ENCODE results near the gene EXOC6B. TPM values are rescaled to one million over a fixed set of nuclear protein-coding genes. Genes with fewer than 3 reads are reported as not detected.

Gene EXOC6B
- total and polyA plus RNA-seq, 11 donors: 18.4 to 192 (median 143) TPM

DNA sequence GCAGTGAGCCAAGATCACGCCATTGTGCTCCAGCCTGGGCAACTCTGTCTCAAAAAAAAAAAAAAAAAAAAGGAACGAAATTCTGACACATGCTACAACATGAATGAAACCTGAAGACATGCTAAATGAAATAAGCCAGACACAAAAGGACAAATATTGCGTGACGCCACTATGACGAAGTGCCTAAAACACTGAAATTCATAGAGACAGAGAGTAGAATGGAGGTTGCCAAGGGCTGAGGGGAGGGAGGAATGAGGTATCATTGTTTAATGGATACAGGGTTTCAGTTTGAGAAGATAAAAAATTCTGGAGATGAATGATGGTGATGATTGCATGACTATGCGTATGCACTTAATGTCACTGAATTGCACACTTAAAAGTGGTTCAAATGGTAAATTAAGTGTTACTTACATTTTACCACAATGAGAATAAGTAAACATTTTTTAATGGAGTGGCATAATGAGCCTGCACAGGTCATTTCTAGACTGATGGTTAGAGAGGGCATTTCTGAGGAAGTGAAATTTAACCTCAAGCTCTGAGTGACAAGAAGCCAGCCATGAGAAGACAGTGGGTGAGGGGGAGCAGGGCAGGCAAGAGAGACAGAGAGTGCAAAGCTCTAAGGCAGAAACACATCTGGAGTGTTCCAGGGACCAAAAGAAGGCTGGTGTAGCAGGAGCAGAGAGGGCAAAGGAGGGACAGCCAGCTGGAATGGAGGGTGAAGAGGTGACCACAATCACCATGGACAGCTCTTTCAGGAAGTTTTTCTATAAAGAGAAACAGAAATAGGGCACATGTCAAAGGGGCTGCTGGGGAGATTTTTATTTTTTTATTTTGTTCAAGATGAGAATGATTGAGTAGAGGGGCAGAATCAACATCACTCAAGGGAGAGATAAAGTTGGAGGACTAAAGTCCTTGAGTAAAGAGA, 20.6 kb upstream of the EXOC6B start:
- DNase-seq (no peak), ATAC-seq (no peak)
- Histone ChIP-seq H3K4me3 (no peak overlapping the region), H3K4me1 (no peaks in the 10 kb centered on the region), H3K27me3 (no peaks in the 10 kb centered on the region), H3K36me3 (no peaks in the 10 kb centered on the region), H3K27ac (no peak overlapping the region), H3K9me3 (no peaks in the 10 kb centered on the region)
- WGBS, 4 donors: 79 to 83% (median 82%) methylated on average over 6 of the region's 6 CpGs
- intact Hi-C loops (cut with DNase I): no loop called here
- no peak for TF ChIP-seq POLR2A (IDR thresholded peaks at IDR 0.05)
- no peak for TF ChIP-seq CTCF (IDR thresholded peaks at IDR 0.05)

DNA sequence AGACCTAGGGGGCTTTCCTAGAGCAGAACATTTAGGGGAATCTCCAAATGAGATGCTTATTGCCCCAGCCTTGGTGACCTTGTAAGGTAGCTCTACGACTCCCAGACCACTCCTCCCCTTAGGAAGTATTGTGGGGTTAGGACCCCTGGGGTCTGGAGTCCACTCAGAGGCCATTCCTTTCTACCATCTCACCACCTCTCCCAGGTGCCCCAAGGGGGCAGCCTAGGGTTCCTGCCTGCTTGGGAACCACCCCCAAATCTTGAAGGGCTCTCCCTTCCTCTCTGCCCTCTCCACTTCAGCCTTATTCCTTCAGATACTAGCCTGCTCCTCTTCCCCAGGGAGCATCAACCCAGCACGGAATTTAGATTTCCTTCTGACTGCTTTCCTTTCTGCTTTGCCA, 17.5 kb upstream of the EXOC6B start:
- H3K36me3 ChIP-seq: no peaks in the 10 kb centered on the region
- TF ChIP-seq POLR2A (IDR thresholded peaks at IDR 0.05): no peak
- no peak for TF ChIP-seq CTCF (IDR thresholded peaks at IDR 0.05)
- DNase-seq (no peak), ATAC-seq (no peak)
- intact Hi-C loops (cut with DNase I): no loop called here
- no peaks in the 10 kb centered on the region for H3K27me3 ChIP-seq
- 61 to 66% (median 65%) methylated on average over 2 of the region's 2 CpGs for WGBS, 4 donors
- no peak overlapping the region for H3K27ac ChIP-seq
- no peaks in the 10 kb centered on the region for H3K4me1 ChIP-seq
- H3K9me3 ChIP-seq: no peaks in the 10 kb centered on the region
- H3K4me3 ChIP-seq: no peak overlapping the region

DNA sequence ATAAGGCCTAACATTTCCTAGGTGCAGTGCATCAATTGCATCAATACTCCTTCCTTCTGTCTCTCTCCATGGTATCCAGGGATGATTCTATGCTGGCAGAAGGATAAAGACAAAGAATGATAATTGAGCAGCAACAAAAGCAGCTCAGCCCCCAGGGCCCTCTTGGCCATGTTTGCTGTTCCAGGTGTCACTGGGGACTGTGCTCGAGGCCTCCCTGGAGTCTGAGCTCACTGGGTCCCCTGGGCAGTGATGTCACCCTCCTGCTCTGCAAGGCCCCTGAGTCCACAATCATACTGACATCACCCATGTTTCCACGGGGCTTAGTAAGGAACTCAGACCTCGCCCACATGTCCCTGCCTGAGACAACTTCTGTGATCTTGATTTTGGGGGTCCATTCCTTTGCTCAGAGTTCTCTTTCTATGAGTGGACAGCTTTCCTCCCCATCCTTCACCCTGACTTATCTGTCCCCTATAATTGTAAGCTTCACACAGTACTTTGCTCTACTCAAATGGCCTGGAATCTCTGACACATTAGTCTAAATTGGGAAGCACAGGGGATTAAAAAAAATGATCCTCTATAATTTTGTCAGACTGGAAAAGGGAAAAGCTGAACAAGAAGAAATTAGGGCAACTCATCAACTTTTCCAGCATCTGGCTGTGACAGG, 15.8 kb upstream of the EXOC6B start:
- H3K4me1 ChIP-seq: no peaks in the 10 kb centered on the region
- no peak overlapping the region for H3K4me3 ChIP-seq
- peak in 1 of 4 donors; percentile 26 for ATAC-seq
- intact Hi-C loops (cut with DNase I): no loop called here
- 64 to 77% (median 70%) methylated on average over 3 of the region's 3 CpGs for WGBS, 4 donors
- no peaks in the 10 kb centered on the region for H3K36me3 ChIP-seq
- no peaks in the 10 kb centered on the region for H3K27me3 ChIP-seq
- DNase-seq: no peak
- no peak overlapping the region for H3K27ac ChIP-seq
- no peaks in the 10 kb centered on the region for H3K9me3 ChIP-seq
- TF ChIP-seq CTCF (IDR thresholded peaks at IDR 0.05): no peak
- no peak for TF ChIP-seq POLR2A (IDR thresholded peaks at IDR 0.05)

DNA sequence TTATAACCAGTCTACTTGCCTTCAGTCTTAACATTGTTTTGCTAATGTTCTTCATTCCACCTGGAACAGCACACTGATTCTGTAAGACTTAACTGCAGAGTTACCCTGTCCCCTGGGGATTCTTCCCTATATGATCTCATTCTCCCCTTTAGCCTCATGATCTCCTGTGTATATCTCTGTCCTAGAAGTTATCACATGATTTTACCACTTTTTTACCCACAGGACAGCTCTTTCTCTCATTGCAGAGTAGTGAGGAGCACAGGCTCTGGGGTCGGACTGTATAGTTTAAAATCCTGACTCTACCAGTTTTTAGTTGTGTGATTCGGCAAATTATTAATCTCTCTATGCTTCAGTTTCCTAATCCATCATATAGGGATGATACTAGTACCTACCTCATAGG, 14.2 kb upstream of the EXOC6B start:
- no peak for TF ChIP-seq POLR2A (IDR thresholded peaks at IDR 0.05)
- no peak for TF ChIP-seq CTCF (IDR thresholded peaks at IDR 0.05)
- intact Hi-C loops (cut with DNase I): no loop called here
- ATAC-seq: no peak
- DNase-seq: no peak
- Histone ChIP-seq H3K36me3 (no peaks in the 10 kb centered on the region), H3K9me3 (no peaks in the 10 kb centered on the region), H3K27me3 (no peaks in the 10 kb centered on the region), H3K27ac (no peak overlapping the region), H3K4me3 (no peak overlapping the region), H3K4me1 (no peaks in the 10 kb centered on the region)
- 92 to 97% (median 94%) methylated on average over 2 of the region's 2 CpGs for WGBS, 4 donors

Data from heart left ventricle (tissue), 16 donors.